CD4-positive, CD25-positive, alpha-beta regulatory T cell (primary cell): ENCODE results near the gene WDR6. TPM values are rescaled to one million over a fixed set of nuclear protein-coding genes. Genes with fewer than 3 reads are reported as not detected.

Experiments used
- ATAC-seq, 2 donors: fragments of 150-1000 bp; cut with Tn5 transposase; one replicate each; pipeline ENCODE4 v1.10.0; 2021; ENCODE audit warnings: low read depth in 2 of 2, moderate number of reproducible peaks in 2 of 2, moderate library complexity in 1 of 2
- DNase-seq, 3 donors: peaks; one replicate each; pipeline versions ENCODE4 v3.0.0 to v3.0.0-alpha.2; 2012 to 2022; ENCODE audit warnings: mixed read lengths in 1 of 3
- H3K27ac ChIP-seq: one replicate; pipeline ENCODE4 v1.7.0; 2013; ENCODE audit warnings: mild to moderate bottlenecking, low read length; ENCODE audit not compliant: insufficient read depth, poor library complexity, severe bottlenecking
- H3K27me3 ChIP-seq: one replicate; pipeline ENCODE4 v1.7.0; 2013; ENCODE audit warnings: low read length; ENCODE audit not compliant: control insufficient read depth, insufficient read depth
- H3K36me3 ChIP-seq: one replicate; pipeline ENCODE4 v1.7.0; 2013; ENCODE audit warnings: mild to moderate bottlenecking, low read length, moderate library complexity; ENCODE audit not compliant: control insufficient read depth, insufficient read depth
- H3K4me1 ChIP-seq: 2 replicates; pipeline ENCODE4 v1.7.0; 2013; ENCODE audit warnings: mild to moderate bottlenecking, low read length; ENCODE audit not compliant: insufficient read depth, control insufficient read depth, poor library complexity, severe bottlenecking
- H3K4me3 ChIP-seq: one replicate; pipeline ENCODE4 v1.7.0; 2013; ENCODE audit warnings: low read depth, mild to moderate bottlenecking, low read length, moderate library complexity
- H3K9me3 ChIP-seq, 2 experiments: 1 replicate in 1 of 2; 2 replicates in 1 of 2; pipeline ENCODE4 v1.7.0; 2013; ENCODE audit warnings: low read length in 2 of 2, mild to moderate bottlenecking in 1 of 2, moderate library complexity in 1 of 2; ENCODE audit not compliant: control insufficient read depth in 2 of 2
- H3K27ac Mint-ChIP-seq, 3 donors: one replicate each; pipeline ENCODE4 v1.8.0; 2020 to 2022; ENCODE audit warnings: mild to moderate bottlenecking in 3 of 3, mixed read lengths in 3 of 3, moderate library complexity in 2 of 3
- H3K27me3 Mint-ChIP-seq: one replicate; pipeline ENCODE4 v1.8.0; 2022; ENCODE audit warnings: mild to moderate bottlenecking, mixed read lengths
- H3K36me3 Mint-ChIP-seq: one replicate; pipeline ENCODE4 v1.8.0; 2020; ENCODE audit warnings: mixed read lengths
- H3K4me1 Mint-ChIP-seq, 4 donors: one replicate each; pipeline ENCODE4 v1.8.0; 2020 to 2022; ENCODE audit warnings: mixed read lengths in 4 of 4, mild to moderate bottlenecking in 1 of 4
- H3K4me3 Mint-ChIP-seq, 4 donors: one replicate each; pipeline ENCODE4 v1.8.0; 2020 to 2022; ENCODE audit warnings: mild to moderate bottlenecking in 4 of 4, mixed read lengths in 4 of 4, moderate library complexity in 3 of 4
- H3K9me3 Mint-ChIP-seq, 7 donors: one replicate each; pipeline ENCODE4 v1.8.0; 2020 to 2022; ENCODE audit warnings: mixed read lengths in 7 of 7, mild to moderate bottlenecking in 3 of 7, moderate library complexity in 2 of 7
- polyA plus RNA-seq, 4 donors: library from polyadenylated mRNA; unstranded; fragments of 300-500 nt; fragmentation: Illumina TruSeq; gene quantifications; one replicate each; pipeline ENCODE4 v1.2.3, GENCODE V29; 2021
- total RNA-seq: library from RNA; stranded (reverse); gene quantifications from one replicate; pipeline ENCODE4 v1.2.3, GENCODE V29; 2022

The WDR6 gene
- total and polyA plus RNA-seq, 5 donors from 2014 or later = 74.0 to 208 (median 117) TPM

GRCh38 chr3:49017971-49018706 is 10.9 kb downstream of the WDR6 start, which contains the start of gene DALRD3:
Gene DALRD3, minus strand, starts transcription at chr3:49018580. Its CDS starts 16 bp downstream, at chr3:49018564.
- Histone ChIP-seq H3K36me3 (peaks cover 33% of the 10 kb centered on the region), H3K4me1 (peaks cover 41% of the 10 kb centered on the region)

DNA sequence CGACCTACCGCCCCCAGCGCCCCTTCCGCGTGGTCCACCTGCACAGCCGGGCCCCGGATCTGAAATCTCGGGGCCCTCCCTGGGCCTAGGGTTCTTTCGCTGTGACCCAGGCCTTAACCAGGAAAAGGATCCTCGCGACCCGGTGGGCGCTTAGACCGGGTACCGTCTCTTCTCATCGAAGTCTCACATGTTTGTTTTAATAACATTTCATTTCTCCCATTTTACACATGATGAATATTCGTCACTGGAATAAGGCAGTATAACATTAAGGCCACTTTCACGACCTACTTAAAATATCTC is 11.5 kb downstream of the WDR6 start:
- Histone ChIP-seq H3K4me3 (peak overlapping the region; percentile 77), H3K27me3 (no peaks in the 10 kb centered on the region), H3K27ac (peak overlapping the region; percentile 78), H3K4me1 (peaks cover 46% of the 10 kb centered on the region), H3K9me3 (no peaks in the 10 kb centered on the region), H3K36me3 (peaks cover 31% of the 10 kb centered on the region)
- no peak for DNase-seq
- Mint-ChIP-seq H3K9me3 (no peaks in the 10 kb centered on the region), H3K4me3 (peak overlapping the region; percentile 86 to 98 (median 96)), H3K36me3 (peaks cover 12% of the 10 kb centered on the region), H3K27ac (peak overlapping the region; percentile 74 to 90 (median 84)), H3K4me1 (peaks cover 10 to 57% (median 22%) of the 10 kb centered on the region in 4 donors), H3K27me3 (peaks cover 5% of the 10 kb centered on the region)
- no peak for ATAC-seq

More at GRCh38 chr3:49017971-49018706, 10.9 kb downstream of the WDR6 start, which contains the start of gene DALRD3:
- peak within 1 kb of the TSS; percentile 86 to 98 (median 96) for H3K4me3 Mint-ChIP-seq
- peaks cover 5% of the 10 kb centered on the region for H3K27me3 Mint-ChIP-seq
- Histone ChIP-seq H3K27me3 (no peaks in the 10 kb centered on the region), H3K9me3 (no peaks in the 10 kb centered on the region), H3K27ac (peak within 1 kb of the TSS; percentile 78), H3K4me3 (peak within 1 kb of the TSS; percentile 77)
- H3K9me3 Mint-ChIP-seq = no peaks in the 10 kb centered on the region
- ATAC-seq = peak; percentile 5 to 7
- H3K27ac Mint-ChIP-seq = peak within 1 kb of the TSS; percentile 85 to 96 (median 90)
- peak; percentile 62 to 78 (median 65) for DNase-seq
- peaks cover 11% of the 10 kb centered on the region for H3K36me3 Mint-ChIP-seq
- H3K4me1 Mint-ChIP-seq = peaks cover 8 to 53% (median 22%) of the 10 kb centered on the region in 4 donors

DNA sequence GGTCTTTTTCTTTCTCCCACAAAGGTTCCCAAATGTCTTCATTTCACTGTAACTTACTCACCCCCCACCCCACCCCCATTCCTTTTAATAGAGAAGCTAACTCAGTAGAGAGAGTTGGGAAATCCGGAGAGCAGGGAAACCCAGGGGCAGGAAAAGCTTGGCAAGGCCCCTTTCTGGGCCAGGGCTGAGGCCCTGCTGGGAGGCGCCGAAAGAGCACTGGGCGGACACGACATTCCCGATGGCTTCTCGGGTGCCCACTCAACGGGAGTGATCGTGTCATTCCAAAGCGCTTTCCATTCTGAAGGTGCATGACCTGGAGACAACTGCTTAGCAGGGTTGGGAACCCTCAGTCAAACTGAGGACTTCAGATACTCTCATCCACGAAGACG is 12.7 kb downstream of the WDR6 start:
- Mint-ChIP-seq H3K27me3 (peaks cover 5% of the 10 kb centered on the region), H3K4me1 (peaks cover 10 to 62% (median 19%) of the 10 kb centered on the region in 4 donors)
- H3K4me3 ChIP-seq = peak overlapping the region; percentile 48

DNA sequence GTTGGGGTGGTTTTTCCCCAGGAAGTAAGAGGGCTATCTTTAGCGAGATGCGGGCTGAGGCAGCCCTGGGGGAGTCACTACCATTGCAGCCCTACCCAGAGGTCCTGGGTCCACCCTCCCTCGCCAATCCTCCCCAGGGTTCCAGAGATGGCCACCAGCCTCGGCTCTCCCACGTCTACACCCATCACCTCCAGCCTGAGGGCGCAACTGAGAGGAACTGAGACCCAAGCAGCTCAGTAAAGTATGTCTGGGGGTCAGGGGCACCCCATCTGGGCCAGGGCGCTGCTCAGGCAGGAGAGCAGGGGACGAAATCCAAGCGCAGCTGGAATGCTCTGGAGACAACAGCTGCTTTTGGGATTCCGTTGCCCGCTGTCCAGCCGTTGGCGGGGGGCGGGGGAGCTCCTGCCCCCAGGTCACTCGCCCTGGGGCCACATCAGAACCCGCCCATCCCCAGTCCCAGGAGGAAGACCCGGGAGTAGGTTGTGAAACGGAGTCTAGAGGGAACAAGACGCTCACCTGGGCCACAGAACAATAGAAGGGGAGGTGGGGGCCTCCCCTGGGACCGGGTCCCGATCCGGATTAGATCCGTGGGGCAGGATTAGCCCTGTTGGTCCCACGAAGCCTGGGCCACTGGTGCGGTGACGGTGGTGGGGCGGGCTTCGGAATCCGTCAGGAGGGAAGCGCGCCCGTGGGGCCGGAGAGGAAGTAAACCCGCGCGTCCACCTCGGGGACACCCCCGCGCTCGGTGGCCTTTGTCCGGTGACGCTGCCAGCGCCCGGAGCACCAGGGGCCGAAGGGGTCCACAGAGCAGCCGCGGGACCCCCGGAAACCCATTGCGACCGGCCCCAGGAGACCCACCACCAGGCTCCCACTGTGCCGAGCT is 13.4 kb downstream of the WDR6 start:
- Histone ChIP-seq H3K27ac (peak overlapping the region; percentile 98), H3K9me3 (no peaks in the 10 kb centered on the region), H3K4me1 (peaks cover 46% of the 10 kb centered on the region), H3K4me3 (peak overlapping the region; percentile 48), H3K27me3 (no peaks in the 10 kb centered on the region), H3K36me3 (peaks cover 30% of the 10 kb centered on the region)
- H3K4me3 Mint-ChIP-seq = peak overlapping the region; percentile 86 to 98 (median 96)
- peak in 1 of 3 donors; percentile 42 for DNase-seq
- ATAC-seq = no peak
- peaks cover 5% of the 10 kb centered on the region for H3K27me3 Mint-ChIP-seq
- peaks cover 10 to 66% (median 20%) of the 10 kb centered on the region in 4 donors for H3K4me1 Mint-ChIP-seq
- peaks cover 14% of the 10 kb centered on the region for H3K36me3 Mint-ChIP-seq
- peak overlapping the region; percentile 52 to 96 (median 62) for H3K27ac Mint-ChIP-seq
- H3K9me3 Mint-ChIP-seq = no peaks in the 10 kb centered on the region

More for the DNA sequence above, 12.7 kb downstream of the WDR6 start:
- Histone ChIP-seq H3K9me3 (no peaks in the 10 kb centered on the region), H3K27ac (peak overlapping the region; percentile 98), H3K4me1 (peaks cover 46% of the 10 kb centered on the region), H3K27me3 (no peaks in the 10 kb centered on the region), H3K36me3 (peaks cover 30% of the 10 kb centered on the region)
- Mint-ChIP-seq H3K36me3 (peaks cover 14% of the 10 kb centered on the region), H3K4me3 (peak overlapping the region; percentile 86 to 98 (median 96)), H3K9me3 (no peaks in the 10 kb centered on the region), H3K27ac (peak overlapping the region; percentile 52 to 96 (median 62))
- no peak for ATAC-seq
- no peak for DNase-seq

GRCh38 chr3:49021213-49021812 is 14.1 kb downstream of the WDR6 start:
- Mint-ChIP-seq H3K27me3 (peaks cover 5% of the 10 kb centered on the region), H3K36me3 (peaks cover 13% of the 10 kb centered on the region), H3K4me3 (peak overlapping the region; percentile 94 to 99 (median 98)), H3K9me3 (no peaks in the 10 kb centered on the region), H3K4me1 (peaks cover 10 to 67% (median 21%) of the 10 kb centered on the region in 4 donors), H3K27ac (peak overlapping the region; percentile 96 to 99 (median 96))
- Histone ChIP-seq H3K27me3 (no peaks in the 10 kb centered on the region), H3K36me3 (peaks cover 29% of the 10 kb centered on the region), H3K4me3 (peak overlapping the region; percentile 77), H3K27ac (peak overlapping the region; percentile 98), H3K4me1 (peaks cover 46% of the 10 kb centered on the region), H3K9me3 (no peaks in the 10 kb centered on the region)
- DNase-seq (peak; percentile 98 to 99 (median 98)), ATAC-seq (peak; percentile 79 to 82)

GRCh38 chr3:49021813-49022687 is 14.9 kb downstream of the WDR6 start, which contains the start of gene NDUFAF3:
Gene NDUFAF3, plus strand, starts transcription at chr3:49022121. Its CDS starts 24 bp downstream, at chr3:49022145.
- H3K4me1 ChIP-seq = peaks cover 46% of the 10 kb centered on the region
- peak; percentile 84 to 93 (median 90) for DNase-seq
- Mint-ChIP-seq H3K27ac (peak within 1 kb of the TSS; percentile 96 to 99 (median 98)), H3K36me3 (peaks cover 13% of the 10 kb centered on the region), H3K27me3 (peaks cover 5% of the 10 kb centered on the region), H3K4me1 (peaks cover 10 to 67% (median 23%) of the 10 kb centered on the region in 4 donors), H3K9me3 (no peaks in the 10 kb centered on the region), H3K4me3 (peak within 1 kb of the TSS; percentile 94 to 99 (median 98))
- peak; percentile 80 to 82 for ATAC-seq
- no peaks in the 10 kb centered on the region for H3K27me3 ChIP-seq
- H3K36me3 ChIP-seq = peaks cover 36% of the 10 kb centered on the region
- H3K4me3 ChIP-seq = peak within 1 kb of the TSS; percentile 77
- no peaks in the 10 kb centered on the region for H3K9me3 ChIP-seq
- peak within 1 kb of the TSS; percentile 98 for H3K27ac ChIP-seq
